ENCODE measurements around the gene SLC35E4. TPM values are rescaled to one million over a fixed set of nuclear protein-coding genes. Genes with fewer than 3 reads are reported as not detected.

SLC35E4 gene
- total RNA-seq, 2 donors from 2014 or later, result 4.6 to 10.5 TPM

GRCh38 chr22:30602049-30602448, 33.5 kb upstream of the SLC35E4 start:
- intact Hi-C loops (cut with DNase I), result no loop called here
- Histone ChIP-seq H3K4me3 (no peak overlapping the region), H3K27me3 (replicated peaks; ENCODE audit: insufficient read depth) (no peaks in the 10 kb centered on the region), H3K9me3 (no peaks in the 10 kb centered on the region), H3K27ac (no peak overlapping the region), H3K4me1 (replicated peaks) (no peaks in the 10 kb centered on the region), H3K36me3 (no peaks in the 10 kb centered on the region)
- 55% methylated on average over 3 of the region's 3 CpGs for WGBS
- TF ChIP-seq, protein P1, sequence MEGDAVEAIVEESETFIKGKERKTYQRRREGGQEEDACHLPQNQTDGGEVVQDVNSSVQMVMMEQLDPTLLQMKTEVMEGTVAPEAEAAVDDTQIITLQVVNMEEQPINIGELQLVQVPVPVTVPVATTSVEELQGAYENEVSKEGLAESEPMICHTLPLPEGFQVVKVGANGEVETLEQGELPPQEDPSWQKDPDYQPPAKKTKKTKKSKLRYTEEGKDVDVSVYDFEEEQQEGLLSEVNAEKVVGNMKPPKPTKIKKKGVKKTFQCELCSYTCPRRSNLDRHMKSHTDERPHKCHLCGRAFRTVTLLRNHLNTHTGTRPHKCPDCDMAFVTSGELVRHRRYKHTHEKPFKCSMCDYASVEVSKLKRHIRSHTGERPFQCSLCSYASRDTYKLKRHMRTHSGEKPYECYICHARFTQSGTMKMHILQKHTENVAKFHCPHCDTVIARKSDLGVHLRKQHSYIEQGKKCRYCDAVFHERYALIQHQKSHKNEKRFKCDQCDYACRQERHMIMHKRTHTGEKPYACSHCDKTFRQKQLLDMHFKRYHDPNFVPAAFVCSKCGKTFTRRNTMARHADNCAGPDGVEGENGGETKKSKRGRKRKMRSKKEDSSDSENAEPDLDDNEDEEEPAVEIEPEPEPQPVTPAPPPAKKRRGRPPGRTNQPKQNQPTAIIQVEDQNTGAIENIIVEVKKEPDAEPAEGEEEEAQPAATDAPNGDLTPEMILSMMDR (IDR thresholded peaks at IDR 0.05), result peak in 1 of 4 experiments; percentile 33
- TF ChIP-seq POLR2A (IDR thresholded peaks at IDR 0.05), result no peak
- DNase-seq (ENCODE audit: low spot score), result no peak

- Histone ChIP-seq H3K4me1 (replicated peaks) (no peaks in the 10 kb centered on the region), H3K36me3 (no peaks in the 10 kb centered on the region), H3K27me3 (replicated peaks; ENCODE audit: insufficient read depth) (no peaks in the 10 kb centered on the region), H3K4me3 (no peak overlapping the region), H3K27ac (no peak overlapping the region), H3K9me3 (no peaks in the 10 kb centered on the region)
- intact Hi-C loops (cut with DNase I), result no loop called here
- no peak for TF ChIP-seq POLR2AphosphoS5 (IDR thresholded peaks at IDR 0.05)
- TF ChIP-seq POLR2A (IDR thresholded peaks at IDR 0.05), result no peak
- TF ChIP-seq, protein P1 (IDR thresholded peaks at IDR 0.05), result no peak
- 77% methylated on average over 3 of the region's 3 CpGs for WGBS
- DNase-seq (ENCODE audit: low spot score), result no peak
These were observed 31.8 kb upstream of the SLC35E4 start for GRCh38 chr22:30603801-30604200.

- Histone ChIP-seq H3K27me3 (replicated peaks; ENCODE audit: insufficient read depth) (no peaks in the 10 kb centered on the region), H3K9me3 (no peaks in the 10 kb centered on the region), H3K36me3 (no peaks in the 10 kb centered on the region), H3K27ac (no peak overlapping the region), H3K4me1 (replicated peaks) (no peaks in the 10 kb centered on the region), H3K4me3 (no peak overlapping the region)
- no peak for TF ChIP-seq POLR2AphosphoS5 (IDR thresholded peaks at IDR 0.05)
- TF ChIP-seq POLR2A (IDR thresholded peaks at IDR 0.05), result no peak
- TF ChIP-seq, protein P1 (IDR thresholded peaks at IDR 0.05), result no peak
- WGBS, result 92% methylated on average over 2 of the region's 2 CpGs
- intact Hi-C loops (cut with DNase I), result no loop called here
- no peak for DNase-seq (ENCODE audit: low spot score)
These were observed 30.9 kb upstream of the SLC35E4 start for GRCh38 chr22:30604723-30605122.

DNA sequence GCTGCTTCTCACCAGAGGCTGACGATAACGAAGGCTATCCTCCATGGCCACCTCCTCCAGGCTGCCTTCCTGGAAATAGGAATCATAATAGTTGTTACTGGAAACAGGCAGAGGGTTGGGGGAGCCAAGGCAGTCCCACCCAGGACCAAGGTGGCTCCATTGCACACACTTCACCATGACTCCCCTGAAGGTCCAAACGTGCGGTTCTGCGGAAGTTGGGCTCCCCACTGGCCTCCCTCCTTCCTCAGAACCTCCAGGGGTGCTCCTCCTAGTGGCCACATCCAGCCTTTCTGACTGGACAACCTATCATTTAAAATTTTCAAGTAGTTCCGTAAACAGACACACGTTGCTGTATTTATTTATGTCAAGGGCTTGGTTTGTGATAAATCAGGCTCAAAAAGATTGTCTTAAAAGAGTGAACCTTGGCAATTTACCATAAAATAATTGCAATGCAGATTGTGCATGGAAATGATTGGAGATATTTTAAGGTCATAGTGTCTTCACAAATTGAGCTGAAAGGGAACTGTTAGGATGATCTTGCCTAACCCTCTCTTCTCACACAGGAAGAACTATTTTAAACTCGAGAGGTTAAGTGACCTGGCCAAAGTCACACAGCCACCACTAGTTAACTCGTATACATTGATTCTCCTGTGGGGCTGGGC, 30.0 kb upstream of the SLC35E4 start:
- peak overlapping the region in 1 of 2 donors; percentile 44 for H3K4me3 ChIP-seq
- TF ChIP-seq POLR2AphosphoS5 (IDR thresholded peaks at IDR 0.05), result no peak
- TF ChIP-seq, protein P1 (IDR thresholded peaks at IDR 0.05), result peak in 3 of 4 experiments; percentile 49 to 61 (median 54)
- intact Hi-C loops (cut with DNase I), result no loop called here
- H3K27me3 ChIP-seq (replicated peaks; ENCODE audit: insufficient read depth), result no peaks in the 10 kb centered on the region
- peak overlapping the region in 1 of 2 donors; percentile 64 for H3K27ac ChIP-seq
- H3K4me1 ChIP-seq (replicated peaks), result no peaks in the 10 kb centered on the region
- no peaks in the 10 kb centered on the region for H3K9me3 ChIP-seq
- H3K36me3 ChIP-seq, result no peaks in the 10 kb centered on the region
- DNase-seq (ENCODE audit: low spot score), result peak; percentile 21
- WGBS, result 25% methylated on average over 9 of the region's 9 CpGs
